Spleen (tissue), 7 donors: ENCODE data around the gene ZNF326.

Experiments used
- CTCF ChIP-seq, 11 experiments: fragments of 200-600 bp in 7 of 11; fragments of 450-650 bp in 4 of 11; sonication (generic) in 4 of 11; IDR thresholded peaks in 8 of 11; conservative IDR thresholded peaks in 3 of 11; 1 replicate in 7 of 11; 2 replicates in 4 of 11; pipeline versions ENCODE4 v1.4.0 to v1.8.0; 2016 to 2021; ENCODE audit warnings: antibody characterized with exemption in 11 of 11, inconsistent platforms in 4 of 11, mild to moderate bottlenecking in 1 of 11
- POLR2A ChIP-seq, 3 donors: fragments of 450-650 bp; IDR thresholded peaks; one replicate each; pipeline ENCODE4 v1.5.1; 2017; ENCODE audit warnings: antibody characterized with exemption in 3 of 3, mild to moderate bottlenecking in 1 of 3
- donor health status: DM: no; HTN: no; CAD: no; lungs with moderate emphysema.
- donor health status: DM: no; HTN: no; CAD: no.
- donor health status: DM: no; HTN: no; CAD: no.

GRCh38 chr1:89948722-89949345, 46.1 kb upstream of the ZNF326 start:
- TF ChIP-seq CTCF (IDR thresholded peaks at IDR 0.05 in 8 of 11, conservative IDR thresholded peaks at IDR 0.05 in 3 of 11) (no peak), POLR2A (IDR thresholded peaks at IDR 0.05) (no peak)
